ENCODE measurements around the gene PIP5K1A. TPM values are rescaled to one million over a fixed set of nuclear protein-coding genes. Genes with fewer than 3 reads are reported as not detected.

PIP5K1A gene, protein sequence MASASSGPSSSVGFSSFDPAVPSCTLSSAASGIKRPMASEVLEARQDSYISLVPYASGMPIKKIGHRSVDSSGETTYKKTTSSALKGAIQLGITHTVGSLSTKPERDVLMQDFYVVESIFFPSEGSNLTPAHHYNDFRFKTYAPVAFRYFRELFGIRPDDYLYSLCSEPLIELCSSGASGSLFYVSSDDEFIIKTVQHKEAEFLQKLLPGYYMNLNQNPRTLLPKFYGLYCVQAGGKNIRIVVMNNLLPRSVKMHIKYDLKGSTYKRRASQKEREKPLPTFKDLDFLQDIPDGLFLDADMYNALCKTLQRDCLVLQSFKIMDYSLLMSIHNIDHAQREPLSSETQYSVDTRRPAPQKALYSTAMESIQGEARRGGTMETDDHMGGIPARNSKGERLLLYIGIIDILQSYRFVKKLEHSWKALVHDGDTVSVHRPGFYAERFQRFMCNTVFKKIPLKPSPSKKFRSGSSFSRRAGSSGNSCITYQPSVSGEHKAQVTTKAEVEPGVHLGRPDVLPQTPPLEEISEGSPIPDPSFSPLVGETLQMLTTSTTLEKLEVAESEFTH
- 10 to 100 TPM; 44.0 to 59.3 TPM for total RNA-seq
- polyA plus RNA-seq (ENCODE audit: insufficient read length in 2 of 2): 10 to 100 TPM; 34.9 to 50.9 TPM
- long read RNA-seq, donor 1, partial matches to known transcripts: 0 of 7 reads
- long read RNA-seq, donor 1, other reads (novel, unspliced or antisense): 0 of 7 reads
- long read RNA-seq, donor 2, partial matches to known transcripts: 0 of 4 reads
- long read RNA-seq, donor 2, other reads (novel, unspliced or antisense): 0 of 4 reads
- long read RNA-seq, donor 3, partial matches to known transcripts: 0 of 6 reads
- long read RNA-seq, donor 3, other reads (novel, unspliced or antisense): 0 of 6 reads
- long read RNA-seq, donor 4, transcript PIP5K1A-201 (15 exons, 3,767 nt): major isoform, 6 of 9 reads
- long read RNA-seq, donor 4, partial matches to known transcripts: 0 of 9 reads
- long read RNA-seq, donor 4, other reads (novel, unspliced or antisense): 0 of 9 reads

- under 1% methylated on average over 60 of the region's 60 CpGs for WGBS (ENCODE audit: insufficient coverage)
Observed at GRCh38 chr1:151198254-151199127, at the start of gene PIP5K1A. TSS of gene PIP5K1A (plus strand) at chr1:151198552. CDS start at chr1:151198997, 445 bp downstream.

GRCh38 chr1:151156515-151156819, 41.9 kb upstream of the PIP5K1A start, which contains the start of gene TNFAIP8L2:
TSS of gene TNFAIP8L2 (plus strand) at chr1:151156649. CDS start at chr1:151158698, 2,049 bp downstream.
- peak within 1 kb of the TSS; percentile 5 for H3K4me3 ChIP-seq (ENCODE audit: low read depth, low read length)
- no peaks in the 10 kb centered on the region for H3K4me1 ChIP-seq (ENCODE audit: control insufficient read depth, insufficient read depth, low read length)
- H3K27me3 ChIP-seq (ENCODE audit: control insufficient read depth, insufficient read depth, low read length): no peaks in the 10 kb centered on the region
- WGBS (ENCODE audit: insufficient coverage): 78% methylated on average over 4 of the region's 4 CpGs
- DNase-seq (ENCODE audit: low read depth in 4 of 6, low spot score in 6 of 6): no peak
- H3K27ac ChIP-seq (ENCODE audit: low read depth, low read length): no peak within 1 kb of the TSS
- H3K9me3 ChIP-seq (ENCODE audit: control insufficient read depth, insufficient read depth, low read length): no peaks in the 10 kb centered on the region
- H3K36me3 ChIP-seq (ENCODE audit: control insufficient read depth, insufficient read depth, low read length): peaks cover 41% of the 10 kb centered on the region

More at GRCh38 chr1:151198254-151199127, at the start of gene PIP5K1A:
- Histone ChIP-seq H3K4me1 (ENCODE audit: control insufficient read depth, insufficient read depth, low read length) (peaks cover 9% of the 10 kb centered on the region), H3K27me3 (ENCODE audit: control insufficient read depth, insufficient read depth, low read length) (no peaks in the 10 kb centered on the region), H3K27ac (ENCODE audit: low read depth, low read length) (peak within 1 kb of the TSS; percentile 96), H3K36me3 (ENCODE audit: control insufficient read depth, insufficient read depth, low read length) (peaks cover 13% of the 10 kb centered on the region), H3K4me3 (ENCODE audit: low read depth, low read length) (peak within 1 kb of the TSS; percentile 98), H3K9me3 (ENCODE audit: control insufficient read depth, insufficient read depth, low read length) (no peaks in the 10 kb centered on the region)
- peak; percentile 96 to 100 (median 98) for DNase-seq (ENCODE audit: low read depth in 4 of 6, low spot score in 6 of 6)

DNA sequence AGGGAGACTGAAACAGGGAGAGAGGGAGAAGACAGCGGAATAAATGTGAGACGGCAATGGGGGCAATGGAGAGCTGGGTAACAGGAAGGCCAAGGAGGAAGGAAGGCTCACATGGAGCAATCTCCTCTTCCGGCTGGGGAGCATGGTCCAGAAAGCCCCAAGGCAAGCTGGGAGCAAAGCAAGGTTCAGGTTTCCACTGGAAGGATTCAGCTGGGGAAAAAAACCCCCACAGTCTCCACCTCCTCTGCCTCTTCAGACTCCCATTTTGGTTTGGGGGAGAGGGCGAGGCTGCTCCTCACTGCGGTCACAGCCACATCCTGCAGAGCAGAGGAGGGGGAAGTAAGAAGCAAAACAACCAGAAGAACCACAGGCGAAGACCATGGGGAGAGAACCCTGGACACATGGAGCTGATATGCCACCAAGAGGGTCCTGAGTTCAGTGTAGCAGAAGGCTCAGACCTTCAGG, 41.3 kb upstream of the PIP5K1A start:
- H3K4me3 ChIP-seq (ENCODE audit: low read depth, low read length): peak overlapping the region; percentile 5
- H3K27ac ChIP-seq (ENCODE audit: low read depth, low read length): no peak overlapping the region
- 85% methylated on average over 6 of the region's 6 CpGs for WGBS (ENCODE audit: insufficient coverage)
- no peak for DNase-seq (ENCODE audit: low read depth in 4 of 6, low spot score in 6 of 6)
- H3K36me3 ChIP-seq (ENCODE audit: control insufficient read depth, insufficient read depth, low read length): peaks cover 45% of the 10 kb centered on the region
- no peaks in the 10 kb centered on the region for H3K9me3 ChIP-seq (ENCODE audit: control insufficient read depth, insufficient read depth, low read length)
- no peaks in the 10 kb centered on the region for H3K27me3 ChIP-seq (ENCODE audit: control insufficient read depth, insufficient read depth, low read length)
- H3K4me1 ChIP-seq (ENCODE audit: control insufficient read depth, insufficient read depth, low read length): no peaks in the 10 kb centered on the region

DNA sequence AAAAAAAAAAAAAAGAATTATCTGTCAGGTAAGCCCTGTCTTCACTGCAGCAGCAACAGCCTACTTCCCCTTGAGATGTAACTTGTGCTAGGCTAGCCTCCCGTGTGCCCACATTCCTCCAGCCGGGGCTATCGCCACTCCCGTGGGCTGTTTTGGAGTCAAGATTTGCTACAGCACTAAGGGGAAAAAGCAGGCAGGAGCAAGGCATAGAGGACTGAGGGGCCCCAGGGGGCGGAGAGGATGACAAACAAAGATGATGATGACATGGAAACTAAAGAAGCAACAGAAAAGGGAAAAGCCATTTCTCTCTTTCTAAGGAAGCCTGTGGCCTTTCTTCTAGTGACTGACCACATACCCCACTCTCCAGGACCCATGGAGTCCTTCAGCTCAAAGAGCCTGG, 40.0 kb upstream of the PIP5K1A start:
- no peak for DNase-seq (ENCODE audit: low read depth in 4 of 6, low spot score in 6 of 6)
- Histone ChIP-seq H3K27ac (ENCODE audit: low read depth, low read length) (no peak overlapping the region), H3K4me3 (ENCODE audit: low read depth, low read length) (no peak overlapping the region), H3K27me3 (ENCODE audit: control insufficient read depth, insufficient read depth, low read length) (no peaks in the 10 kb centered on the region), H3K4me1 (ENCODE audit: control insufficient read depth, insufficient read depth, low read length) (no peaks in the 10 kb centered on the region), H3K36me3 (ENCODE audit: control insufficient read depth, insufficient read depth, low read length) (peaks cover 45% of the 10 kb centered on the region), H3K9me3 (ENCODE audit: control insufficient read depth, insufficient read depth, low read length) (no peaks in the 10 kb centered on the region)
- WGBS (ENCODE audit: insufficient coverage): 78% methylated on average over 4 of the region's 5 CpGs

DNA sequence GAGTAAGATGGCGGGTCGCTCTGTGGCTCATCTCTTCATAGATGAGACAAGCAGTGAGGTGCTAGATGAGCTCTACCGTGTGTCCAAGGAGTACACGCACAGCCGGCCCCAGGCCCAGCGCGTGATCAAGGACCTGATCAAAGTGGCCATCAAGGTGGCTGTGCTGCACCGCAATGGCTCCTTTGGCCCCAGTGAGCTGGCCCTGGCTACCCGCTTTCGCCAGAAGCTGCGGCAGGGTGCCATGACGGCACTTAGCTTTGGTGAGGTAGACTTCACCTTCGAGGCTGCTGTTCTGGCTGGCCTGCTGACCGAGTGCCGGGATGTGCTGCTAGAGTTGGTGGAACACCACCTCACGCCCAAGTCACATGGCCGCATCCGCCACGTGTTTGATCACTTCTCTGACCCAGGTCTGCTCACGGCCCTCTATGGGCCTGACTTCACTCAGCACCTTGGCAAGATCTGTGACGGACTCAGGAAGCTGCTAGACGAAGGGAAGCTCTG, 39.6 kb upstream of the PIP5K1A start:
- WGBS (ENCODE audit: insufficient coverage): 92% methylated on average over 22 of the region's 22 CpGs
- Histone ChIP-seq H3K36me3 (ENCODE audit: control insufficient read depth, insufficient read depth, low read length) (peaks cover 45% of the 10 kb centered on the region), H3K27ac (ENCODE audit: low read depth, low read length) (no peak overlapping the region), H3K27me3 (ENCODE audit: control insufficient read depth, insufficient read depth, low read length) (no peaks in the 10 kb centered on the region), H3K9me3 (ENCODE audit: control insufficient read depth, insufficient read depth, low read length) (no peaks in the 10 kb centered on the region), H3K4me1 (ENCODE audit: control insufficient read depth, insufficient read depth, low read length) (no peaks in the 10 kb centered on the region), H3K4me3 (ENCODE audit: low read depth, low read length) (no peak overlapping the region)
- DNase-seq (ENCODE audit: low read depth in 4 of 6, low spot score in 6 of 6): no peak

DNA sequence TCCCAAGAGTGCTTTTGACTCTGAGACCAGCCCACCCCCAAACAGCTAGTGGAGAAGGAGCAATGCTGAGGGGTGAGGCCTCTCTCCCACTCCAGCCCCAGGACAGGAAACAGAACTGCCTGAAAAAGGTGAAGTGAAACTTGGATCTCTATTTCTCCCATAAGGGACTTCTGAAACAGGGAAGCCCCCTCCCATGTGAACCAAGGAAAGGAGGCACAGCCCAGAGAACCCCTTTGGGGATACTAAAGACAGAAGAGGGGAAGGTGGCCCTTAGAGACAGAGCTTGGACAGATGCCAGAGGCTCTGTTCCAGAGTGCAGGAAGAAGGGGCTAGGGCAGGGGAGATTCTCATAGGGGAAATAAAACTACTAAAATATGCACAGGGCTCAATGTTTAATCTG, 39.0 kb upstream of the PIP5K1A start:
- Histone ChIP-seq H3K36me3 (ENCODE audit: control insufficient read depth, insufficient read depth, low read length) (peaks cover 45% of the 10 kb centered on the region), H3K4me3 (ENCODE audit: low read depth, low read length) (no peak overlapping the region), H3K27ac (ENCODE audit: low read depth, low read length) (no peak overlapping the region)

DNA sequence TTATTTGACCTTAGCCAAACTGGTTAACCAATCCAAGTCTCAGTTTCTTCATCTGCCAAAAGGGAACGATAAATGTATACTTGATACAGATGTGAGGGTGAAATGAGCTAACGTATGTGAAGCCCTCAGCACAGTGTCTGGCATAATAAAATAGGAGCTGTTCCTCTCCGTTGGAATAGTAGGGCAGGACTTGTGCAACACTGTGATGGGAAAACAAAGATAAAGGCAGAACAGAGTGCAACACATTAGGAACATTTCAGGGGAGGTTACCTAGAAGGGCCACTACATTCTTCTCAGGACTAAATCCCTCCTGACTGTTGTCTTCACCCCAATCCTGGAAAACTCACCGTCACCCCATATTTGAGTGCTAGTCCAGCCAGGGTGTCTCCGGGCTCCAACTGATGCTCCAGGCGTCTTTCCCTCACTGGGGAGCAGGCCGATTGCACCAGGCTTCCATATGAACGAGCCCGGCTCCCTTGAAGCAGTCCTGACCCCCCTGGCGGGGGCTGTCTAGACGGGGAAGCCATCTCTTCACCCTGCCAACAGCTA, 33.5 kb upstream of the PIP5K1A start:
- Histone ChIP-seq H3K4me1 (ENCODE audit: control insufficient read depth, insufficient read depth, low read length) (peaks cover 20% of the 10 kb centered on the region), H3K4me3 (ENCODE audit: low read depth, low read length) (peak overlapping the region; percentile 88), H3K9me3 (ENCODE audit: control insufficient read depth, insufficient read depth, low read length) (no peaks in the 10 kb centered on the region), H3K27me3 (ENCODE audit: control insufficient read depth, insufficient read depth, low read length) (no peaks in the 10 kb centered on the region), H3K36me3 (ENCODE audit: control insufficient read depth, insufficient read depth, low read length) (peaks cover 43% of the 10 kb centered on the region), H3K27ac (ENCODE audit: low read depth, low read length) (peak overlapping the region; percentile 97)
- DNase-seq (ENCODE audit: low read depth in 4 of 6, low spot score in 6 of 6): no peak
- WGBS (ENCODE audit: insufficient coverage): 5% methylated on average over 9 of the region's 11 CpGs

More for the DNA sequence above, 39.0 kb upstream of the PIP5K1A start:
- Histone ChIP-seq H3K27me3 (ENCODE audit: control insufficient read depth, insufficient read depth, low read length) (no peaks in the 10 kb centered on the region), H3K4me1 (ENCODE audit: control insufficient read depth, insufficient read depth, low read length) (no peaks in the 10 kb centered on the region), H3K9me3 (ENCODE audit: control insufficient read depth, insufficient read depth, low read length) (no peaks in the 10 kb centered on the region)
- no peak for DNase-seq (ENCODE audit: low read depth in 4 of 6, low spot score in 6 of 6)

DNA sequence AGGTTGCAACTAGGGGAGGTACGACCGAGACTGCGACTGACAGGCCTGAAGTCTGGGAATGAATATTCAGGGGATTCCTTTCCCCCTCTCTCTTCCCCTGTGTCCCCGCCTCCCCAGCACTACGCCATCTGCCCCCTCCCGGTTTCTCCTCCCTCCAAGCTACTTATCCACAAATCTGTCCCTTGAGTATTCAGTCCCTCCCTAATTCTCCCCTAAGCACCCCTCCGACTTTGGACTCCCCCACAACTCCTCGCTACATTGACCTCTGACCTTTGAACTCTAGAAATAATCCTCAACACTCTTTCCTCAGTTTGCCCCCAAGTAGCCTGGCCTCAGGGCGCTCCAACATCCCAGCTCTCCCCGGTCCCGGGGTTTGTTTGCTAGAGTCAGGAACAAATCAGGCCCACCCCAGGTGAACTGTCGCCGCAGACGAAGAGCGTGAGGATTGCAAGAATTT, 33.0 kb upstream of the PIP5K1A start:
- Histone ChIP-seq H3K27ac (ENCODE audit: low read depth, low read length) (peak overlapping the region; percentile 97), H3K4me1 (ENCODE audit: control insufficient read depth, insufficient read depth, low read length) (peaks cover 20% of the 10 kb centered on the region), H3K4me3 (ENCODE audit: low read depth, low read length) (peak overlapping the region; percentile 88), H3K27me3 (ENCODE audit: control insufficient read depth, insufficient read depth, low read length) (no peaks in the 10 kb centered on the region), H3K9me3 (ENCODE audit: control insufficient read depth, insufficient read depth, low read length) (no peaks in the 10 kb centered on the region), H3K36me3 (ENCODE audit: control insufficient read depth, insufficient read depth, low read length) (peaks cover 44% of the 10 kb centered on the region)
- 3% methylated on average over 15 of the region's 15 CpGs for WGBS (ENCODE audit: insufficient coverage)
- DNase-seq (ENCODE audit: low read depth in 4 of 6, low spot score in 6 of 6): peak in 4 of 6 donors; percentile 13 to 91 (median 70)
